ENCODE results near the gene INO80C.

Gene INO80C

GRCh38 chr18:35424356-35424755 lies 73.4 kb downstream of the INO80C start:
- DNase-seq (ENCODE audit: insufficient read length, low spot score) (no peak), FAIRE-seq (no peak)
- no peak for TF ChIP-seq POLR2A (IDR thresholded peaks at IDR 0.05; ENCODE audit: low read depth, low read length)

- DNase-seq (ENCODE audit: insufficient read length, low spot score) (no peak), FAIRE-seq (no peak)
- no peak for TF ChIP-seq POLR2A (IDR thresholded peaks at IDR 0.05; ENCODE audit: low read depth, low read length)
Observed at GRCh38 chr18:35422237-35422636, 75.5 kb downstream of the INO80C start.

GRCh38 chr18:35418610-35419009 lies 79.2 kb downstream of the INO80C start:
- FAIRE-seq (no peak), DNase-seq (ENCODE audit: insufficient read length, low spot score) (no peak)
- TF ChIP-seq POLR2A (IDR thresholded peaks at IDR 0.05; ENCODE audit: low read depth, low read length) = no peak

All from H54 (cell line).